Neuronal stem cell (in vitro differentiated cells): ENCODE measurements around the gene PRICKLE2.

ENCODE experiments used
- DNase-seq: peaks from one replicate; pipeline ENCODE4 v3.0.0-alpha.2; 2013; ENCODE audit warnings: low spot score
- H2AFZ ChIP-seq: one replicate; pipeline ENCODE4 v1.6.1; 2013; ENCODE audit warnings: mild to moderate bottlenecking, low read length, inconsistent platforms
- H2AK5ac ChIP-seq: 2 replicates; pipeline ENCODE4 v1.6.1; 2013; ENCODE audit warnings: low read depth, mild to moderate bottlenecking, inconsistent platforms, low read length, moderate library complexity, mixed read lengths
- H2BK120ac ChIP-seq: 2 replicates; pipeline ENCODE4 v1.6.1; 2013; ENCODE audit warnings: low read depth, mild to moderate bottlenecking, inconsistent platforms, low read length, moderate library complexity, mixed read lengths
- H2BK12ac ChIP-seq: one replicate; pipeline ENCODE4 v1.6.1; 2013; ENCODE audit warnings: low read length, inconsistent platforms
- H2BK15ac ChIP-seq: 2 replicates; pipeline ENCODE4 v1.6.1; 2013; ENCODE audit warnings: mild to moderate bottlenecking, low read length, inconsistent platforms, mixed read lengths
- H2BK5ac ChIP-seq: one replicate; pipeline ENCODE4 v1.6.1; 2013; ENCODE audit warnings: inconsistent platforms, mild to moderate bottlenecking, low read length, moderate library complexity
- H3K14ac ChIP-seq: one replicate; pipeline ENCODE4 v1.6.1; 2013; ENCODE audit warnings: low read length, inconsistent platforms
- H3K18ac ChIP-seq: 2 replicates; pipeline ENCODE4 v1.6.1; 2013; ENCODE audit warnings: low read length, inconsistent platforms
- H3K23ac ChIP-seq: 2 replicates; pipeline ENCODE4 v1.6.1; 2013; ENCODE audit warnings: low read depth, mild to moderate bottlenecking, mixed read lengths, low read length, inconsistent platforms; ENCODE audit not compliant: poor library complexity
- H3K27ac ChIP-seq: replicated peaks from 3 replicates; pipeline ENCODE4 v1.5.1; 2013; ENCODE audit warnings: low read length, inconsistent platforms
- H3K27me3 ChIP-seq, 3 experiments: 2 replicates each; pipeline ENCODE4 v1.6.1; 2013; ENCODE audit warnings: low read length in 3 of 3, mild to moderate bottlenecking in 2 of 3, inconsistent platforms in 1 of 3, low read depth in 1 of 3, mixed read lengths in 1 of 3, moderate library complexity in 1 of 3; ENCODE audit not compliant: control insufficient read depth in 3 of 3, insufficient read depth in 3 of 3
- H3K36me3 ChIP-seq, 2 donors: replicated peaks in 1 of 2; 2 replicates each; pipeline ENCODE4 v1.6.1; 2013; ENCODE audit warnings: low read length in 2 of 2; ENCODE audit not compliant: control insufficient read depth in 2 of 2, insufficient read depth in 2 of 2
- H3K4ac ChIP-seq: 2 replicates; pipeline ENCODE4 v1.6.1; 2013; ENCODE audit warnings: inconsistent platforms, mild to moderate bottlenecking, low read length, moderate library complexity
- H3K4me1 ChIP-seq, 2 donors: 1 replicate in 1 of 2; 2 replicates in 1 of 2; pipeline ENCODE4 v1.6.1; 2013; ENCODE audit warnings: low read length in 2 of 2, low read depth in 1 of 2; ENCODE audit not compliant: control insufficient read depth in 2 of 2, insufficient read depth in 1 of 2
- H3K4me2 ChIP-seq: one replicate; pipeline ENCODE4 v1.6.1; 2013; ENCODE audit warnings: mild to moderate bottlenecking, low read length, inconsistent platforms; ENCODE audit not compliant: insufficient read depth, poor library complexity, severe bottlenecking
- H3K4me3 ChIP-seq, 2 donors: 2 replicates each; pipeline ENCODE4 v1.5.1; 2013; ENCODE audit warnings: low read length in 2 of 2, mild to moderate bottlenecking in 2 of 2, inconsistent platforms in 1 of 2, moderate library complexity in 1 of 2
- H3K79me1 ChIP-seq: one replicate; pipeline ENCODE4 v1.6.1; 2013; ENCODE audit warnings: low read depth, mild to moderate bottlenecking, inconsistent platforms, low read length, moderate library complexity
- H3K9ac ChIP-seq: one replicate; pipeline ENCODE4 v1.6.1; 2013; ENCODE audit warnings: mild to moderate bottlenecking, low read depth, low read length, inconsistent platforms; ENCODE audit not compliant: poor library complexity
- H3K9me3 ChIP-seq, 2 donors: replicated peaks in 1 of 2; 2 replicates each; pipeline versions ENCODE3 to v1.6.1; 2013; ENCODE audit warnings: low read length in 2 of 2, mild to moderate bottlenecking in 2 of 2, inconsistent platforms in 1 of 2, low read depth in 1 of 2, mixed read lengths in 1 of 2, moderate library complexity in 1 of 2; ENCODE audit not compliant: control insufficient read depth in 2 of 2, insufficient read depth in 1 of 2
- H4K8ac ChIP-seq: one replicate; pipeline ENCODE4 v1.6.1; 2013; ENCODE audit warnings: low read depth, mild to moderate bottlenecking, inconsistent platforms, low read length, moderate library complexity
- H4K91ac ChIP-seq: one replicate; pipeline ENCODE4 v1.6.1; 2013; ENCODE audit warnings: low read length, low read depth, mild to moderate bottlenecking, inconsistent platforms; ENCODE audit not compliant: poor library complexity
- WGBS, 2 donors: extraction: QIAGEN DNeasy Blood & Tissue Kit; methylation state at CpG; one replicate each; pipeline ENCODE4 v1.1.7; 2013; ENCODE audit warnings: missing lambda C conversion rate in 2 of 2, mixed read lengths in 1 of 2; ENCODE audit not compliant: insufficient read length in 2 of 2, insufficient replicate concordance in 1 of 2; ENCODE audit errors: extremely low coverage in 2 of 2; 5-methylcytosine and 5-hydroxymethylcytosine counted together

PRICKLE2 gene

DNA sequence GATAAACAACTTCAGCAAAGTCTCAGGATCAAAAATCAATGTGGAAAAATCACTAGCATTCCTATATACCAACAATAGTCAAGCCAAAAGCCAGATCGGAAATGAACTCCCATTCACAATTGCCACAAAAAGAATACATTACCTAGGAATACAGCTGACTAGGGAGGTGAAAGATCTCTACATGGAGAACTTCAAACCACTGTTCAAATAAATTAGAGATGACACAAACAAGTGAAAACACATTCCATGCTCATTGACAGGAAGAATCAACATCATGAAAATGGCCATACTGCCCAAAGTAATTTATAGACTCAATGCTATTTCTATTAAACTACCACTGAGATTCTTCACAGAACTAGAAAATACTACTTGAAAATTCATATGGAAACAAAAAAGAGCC is 107.8 kb downstream of the PRICKLE2 start:
- Histone ChIP-seq H3K9me3 (no peaks in the 10 kb centered on the region), H3K4ac (no peak overlapping the region), H3K4me2 (no peak overlapping the region), H3K79me1 (no peaks in the 10 kb centered on the region), H3K27me3 (no peaks in the 10 kb centered on the region), H3K4me3 (no peak overlapping the region), H3K36me3 (no peaks in the 10 kb centered on the region), H2AK5ac (no peak overlapping the region), H3K4me1 (no peaks in the 10 kb centered on the region), H2AFZ (no peak overlapping the region), H2BK120ac (no peak overlapping the region), H3K23ac (no peak overlapping the region), H2BK15ac (no peak overlapping the region), H2BK12ac (no peak overlapping the region), H3K27ac (no peak overlapping the region), H2BK5ac (no peak overlapping the region), H4K91ac (no peak overlapping the region), H3K9ac (no peak overlapping the region), H3K14ac (no peak overlapping the region), H4K8ac (no peak overlapping the region), H3K18ac (no peak overlapping the region)
- DNase-seq, result no peak
- WGBS, 2 donors, result no CpG with 5 or more reads among the region's 1 CpG

DNA sequence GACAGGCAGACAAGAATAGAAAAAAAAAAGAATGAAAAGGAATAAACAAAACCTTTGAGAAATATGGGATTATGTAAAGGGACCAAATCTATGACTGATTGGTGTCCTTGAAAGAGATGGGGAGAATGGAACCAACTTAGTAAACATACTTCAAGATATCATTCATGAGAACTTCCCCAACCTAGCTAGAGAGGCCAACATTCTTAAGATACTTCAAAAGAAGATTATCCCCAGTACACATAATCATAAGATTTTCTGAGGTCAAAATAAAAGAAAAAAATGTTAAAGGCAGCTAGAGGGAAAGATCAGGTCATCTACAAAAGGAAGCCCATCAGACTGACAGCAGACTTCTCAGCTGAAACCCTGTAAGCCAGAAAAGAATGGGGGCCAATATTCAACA is 110.6 kb downstream of the PRICKLE2 start:
- Histone ChIP-seq H2BK5ac (no peak overlapping the region), H2AK5ac (no peak overlapping the region), H4K91ac (no peak overlapping the region), H3K23ac (no peak overlapping the region), H3K9ac (no peak overlapping the region), H3K27ac (no peak overlapping the region), H2BK15ac (no peak overlapping the region), H2BK120ac (no peak overlapping the region), H3K36me3 (no peaks in the 10 kb centered on the region), H3K79me1 (no peaks in the 10 kb centered on the region), H3K27me3 (no peaks in the 10 kb centered on the region), H2AFZ (no peak overlapping the region), H3K18ac (no peak overlapping the region), H3K9me3 (no peaks in the 10 kb centered on the region), H2BK12ac (no peak overlapping the region), H3K4me2 (no peak overlapping the region), H4K8ac (no peak overlapping the region), H3K4me1 (peaks cover 0 to 5% of the 10 kb centered on the region in 2 donors), H3K14ac (no peak overlapping the region), H3K4ac (no peak overlapping the region), H3K4me3 (no peak overlapping the region)
- no peak for DNase-seq

DNA sequence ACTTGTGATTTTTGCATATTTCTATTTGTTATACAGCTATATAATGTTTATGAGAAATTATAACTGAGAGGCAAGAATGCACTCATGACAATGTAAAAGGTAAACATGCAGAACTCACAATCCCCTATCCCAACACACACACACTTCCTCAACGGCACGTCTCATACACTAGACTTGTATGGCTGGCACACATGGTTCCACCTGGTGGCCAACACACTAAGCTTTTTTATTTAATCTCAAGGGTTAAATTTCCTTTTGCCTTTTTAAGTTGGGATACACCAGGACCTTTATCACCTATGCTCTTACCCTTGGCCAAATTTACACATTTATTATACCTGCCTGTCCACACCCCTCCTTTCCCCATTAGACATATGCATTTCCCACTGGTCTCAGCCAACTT is 113.4 kb downstream of the PRICKLE2 start:
- Histone ChIP-seq H3K27ac (no peak overlapping the region), H3K4me3 (no peak overlapping the region), H4K8ac (no peak overlapping the region), H3K4me2 (no peak overlapping the region), H3K4me1 (peaks cover 10 to 27% of the 10 kb centered on the region in 2 donors), H2BK5ac (no peak overlapping the region), H2BK15ac (no peak overlapping the region), H3K9me3 (no peaks in the 10 kb centered on the region), H3K18ac (no peak overlapping the region), H3K27me3 (no peaks in the 10 kb centered on the region), H3K9ac (no peak overlapping the region), H3K79me1 (no peaks in the 10 kb centered on the region), H2AFZ (no peak overlapping the region), H2BK120ac (no peak overlapping the region), H4K91ac (no peak overlapping the region), H3K23ac (no peak overlapping the region), H2BK12ac (no peak overlapping the region), H2AK5ac (no peak overlapping the region), H3K36me3 (no peaks in the 10 kb centered on the region), H3K14ac (no peak overlapping the region), H3K4ac (no peak overlapping the region)
- no peak for DNase-seq
- no CpG with 5 or more reads among the region's 2 CpGs for WGBS, 2 donors

DNA sequence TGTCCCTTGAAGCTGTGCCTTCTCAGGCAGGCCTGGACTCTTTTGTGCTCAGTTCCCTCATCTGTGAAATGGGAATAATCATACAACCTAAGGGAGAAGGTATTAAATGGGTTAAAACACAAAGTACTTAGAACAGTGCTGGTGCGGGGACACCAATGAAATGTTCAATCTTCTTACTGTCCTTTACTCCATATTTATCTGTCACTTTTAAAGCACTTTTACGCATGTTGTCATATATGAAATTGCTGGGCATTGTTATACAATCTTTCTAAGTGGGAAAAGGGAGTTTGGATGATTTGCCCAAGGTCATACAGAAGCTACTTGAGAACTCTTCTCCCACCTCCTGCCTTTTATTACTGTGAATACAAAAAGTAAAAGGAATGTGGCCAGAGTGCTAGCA is 114.2 kb downstream of the PRICKLE2 start:
- no peak for DNase-seq
- no peaks in the 10 kb centered on the region for H3K36me3 ChIP-seq
- no peak overlapping the region for H2BK15ac ChIP-seq
- no peak overlapping the region for H3K14ac ChIP-seq
- no peak overlapping the region for H2AFZ ChIP-seq
- H2BK120ac ChIP-seq, result no peak overlapping the region
- H2BK12ac ChIP-seq, result no peak overlapping the region
- no peak overlapping the region for H3K4ac ChIP-seq
- no peak overlapping the region for H2AK5ac ChIP-seq
- H4K91ac ChIP-seq, result no peak overlapping the region
- no peak overlapping the region for H3K18ac ChIP-seq
- H3K23ac ChIP-seq, result no peak overlapping the region
- H3K4me3 ChIP-seq, result no peak overlapping the region
- H4K8ac ChIP-seq, result no peak overlapping the region
- WGBS, 2 donors, result no CpG with 5 or more reads among the region's 2 CpGs
- H3K4me1 ChIP-seq, result peaks cover 14 to 32% of the 10 kb centered on the region in 2 donors
- H3K9ac ChIP-seq, result no peak overlapping the region
- H3K27me3 ChIP-seq, result no peaks in the 10 kb centered on the region
- H2BK5ac ChIP-seq, result no peak overlapping the region
- H3K79me1 ChIP-seq, result no peaks in the 10 kb centered on the region
- H3K9me3 ChIP-seq, result no peaks in the 10 kb centered on the region
- no peak overlapping the region for H3K4me2 ChIP-seq
- no peak overlapping the region for H3K27ac ChIP-seq
